IMR-90 (cell line): Measurements from ENCODE around the gene SNRPA1.

ENCODE experiments used
- POLR2A ChIP-seq: IDR thresholded peaks from 2 replicates; pipeline ENCODE4 v1.6.1; 2012; ENCODE audit warnings: mild to moderate bottlenecking, low read depth, low read length
- RAD21 ChIP-seq: IDR thresholded peaks from 2 replicates; pipeline ENCODE4 v1.6.1; 2012; ENCODE audit warnings: low read length, improper control_type of control experiment
- RFX5 ChIP-seq: IDR thresholded peaks from 2 replicates; pipeline ENCODE4 v1.8.0; 2012; ENCODE audit warnings: low read depth, mild to moderate bottlenecking, low read length, moderate library complexity
- SMC3 ChIP-seq: fragments of 150-350 bp; IDR thresholded peaks from 2 replicates; pipeline ENCODE4 v1.6.1; 2016; ENCODE audit warnings: low read depth, mild to moderate bottlenecking, antibody characterized with exemption, low read length, moderate library complexity
- USF2 ChIP-seq: fragments of 150-350 bp; IDR thresholded peaks from 2 replicates; pipeline ENCODE4 v1.6.1; 2017; ENCODE audit warnings: mild to moderate bottlenecking, antibody characterized with exemption, low read length, low read depth
- TF ChIP-seq, protein P1 (sequence below): conservative IDR thresholded peaks from 2 replicates; pipeline ENCODE4 v1.5.1; 2012; ENCODE audit warnings: mild to moderate bottlenecking, low read depth, low read length, improper control_type of control experiment

DNA sequence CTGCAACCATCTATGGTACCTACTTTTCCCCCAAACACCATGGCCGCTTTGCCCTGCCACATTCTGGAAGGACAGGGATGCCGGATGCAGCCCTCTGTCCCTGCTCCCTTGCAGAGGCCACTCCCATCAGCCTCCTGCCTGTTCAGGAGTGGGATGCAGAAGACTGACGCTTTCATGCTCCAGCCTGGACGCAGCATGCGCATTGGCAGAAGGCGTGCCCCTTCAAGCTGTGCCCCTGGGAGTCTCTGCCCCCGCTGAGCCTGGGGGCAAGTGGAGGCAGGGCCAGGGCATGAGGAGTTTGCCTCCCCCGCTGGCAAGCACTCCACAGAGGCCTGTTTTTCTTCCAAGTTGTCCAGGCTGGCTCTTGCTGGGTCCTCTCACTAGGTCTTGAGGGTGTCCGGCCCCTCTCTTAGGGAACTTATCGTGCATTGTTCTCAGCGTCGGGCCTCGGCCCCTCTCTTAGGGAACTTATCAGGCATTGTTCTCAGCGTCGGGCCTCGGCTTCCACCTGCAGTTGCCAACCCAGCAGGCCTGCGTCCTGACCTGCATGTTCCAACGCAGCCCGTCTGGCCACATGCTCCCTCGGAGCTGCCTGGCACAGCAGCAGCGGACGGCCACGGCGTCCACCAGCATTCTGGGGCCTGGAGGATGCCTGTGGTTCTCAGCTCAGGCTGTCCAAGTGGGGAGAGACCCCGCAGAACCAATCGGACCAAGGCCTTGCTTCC is 14.6 kb upstream of the SNRPA1 start:
- TF ChIP-seq POLR2A (no peak), SMC3 (no peak), USF2 (no peak), RAD21 (no peak), RFX5 (no peak)
- TF ChIP-seq, protein P1, sequence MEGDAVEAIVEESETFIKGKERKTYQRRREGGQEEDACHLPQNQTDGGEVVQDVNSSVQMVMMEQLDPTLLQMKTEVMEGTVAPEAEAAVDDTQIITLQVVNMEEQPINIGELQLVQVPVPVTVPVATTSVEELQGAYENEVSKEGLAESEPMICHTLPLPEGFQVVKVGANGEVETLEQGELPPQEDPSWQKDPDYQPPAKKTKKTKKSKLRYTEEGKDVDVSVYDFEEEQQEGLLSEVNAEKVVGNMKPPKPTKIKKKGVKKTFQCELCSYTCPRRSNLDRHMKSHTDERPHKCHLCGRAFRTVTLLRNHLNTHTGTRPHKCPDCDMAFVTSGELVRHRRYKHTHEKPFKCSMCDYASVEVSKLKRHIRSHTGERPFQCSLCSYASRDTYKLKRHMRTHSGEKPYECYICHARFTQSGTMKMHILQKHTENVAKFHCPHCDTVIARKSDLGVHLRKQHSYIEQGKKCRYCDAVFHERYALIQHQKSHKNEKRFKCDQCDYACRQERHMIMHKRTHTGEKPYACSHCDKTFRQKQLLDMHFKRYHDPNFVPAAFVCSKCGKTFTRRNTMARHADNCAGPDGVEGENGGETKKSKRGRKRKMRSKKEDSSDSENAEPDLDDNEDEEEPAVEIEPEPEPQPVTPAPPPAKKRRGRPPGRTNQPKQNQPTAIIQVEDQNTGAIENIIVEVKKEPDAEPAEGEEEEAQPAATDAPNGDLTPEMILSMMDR, result no peak
